Medulla oblongata (tissue), 1 donor: ENCODE data around the gene GSE1.
"Not testable (repeated sequence)": the region's sequence is repeated elsewhere in the genome, so short reads cannot be mapped to it uniquely, and the experiment has no call there.

Source experiments
- DNase-seq: peaks from one replicate; pipeline ENCODE4 v3.0.0-alpha.2; 2015; ENCODE audit errors: extremely low spot score

Gene GSE1

GRCh38 chr16:85589688-85590505 lies 23.2 kb upstream of the GSE1 start:
- DNase-seq = no peak

GRCh38 chr16:85590506-85590832 lies 22.7 kb upstream of the GSE1 start:
- DNase-seq = no peak

- DNase-seq = no peak
Measured at GRCh38 chr16:85591381-85591780, 21.7 kb upstream of the GSE1 start.

- DNase-seq = not testable (repeated sequence)
Measured at GRCh38 chr16:85592277-85592676, 20.8 kb upstream of the GSE1 start.

GRCh38 chr16:85592700-85593493 lies 20.2 kb upstream of the GSE1 start:
- DNase-seq = no peak

GRCh38 chr16:85593494-85594221 lies 19.5 kb upstream of the GSE1 start:
- no peak for DNase-seq

- DNase-seq = no peak
Measured at GRCh38 chr16:85594273-85594977, 18.7 kb upstream of the GSE1 start.

GRCh38 chr16:85594978-85595661 lies 18.0 kb upstream of the GSE1 start:
- no peak for DNase-seq

- DNase-seq = no peak
Measured at GRCh38 chr16:85595812-85596502, 17.2 kb upstream of the GSE1 start.

- DNase-seq = no peak
Measured at GRCh38 chr16:85598141-85598540, 15.0 kb upstream of the GSE1 start.

GRCh38 chr16:85600078-85600477 lies 13.0 kb upstream of the GSE1 start:
- no peak for DNase-seq

GRCh38 chr16:85600530-85601271 lies 12.4 kb upstream of the GSE1 start:
- no peak for DNase-seq

GRCh38 chr16:85601272-85601639 lies 11.9 kb upstream of the GSE1 start:
- no peak for DNase-seq

GRCh38 chr16:85601730-85602401 lies 11.3 kb upstream of the GSE1 start:
- DNase-seq = peak; percentile 49

- no peak for DNase-seq
Measured at GRCh38 chr16:85602402-85603202, 10.5 kb upstream of the GSE1 start.

GRCh38 chr16:85603203-85603755 lies 9.8 kb upstream of the GSE1 start:
- DNase-seq = no peak

- DNase-seq = no peak
Measured at GRCh38 chr16:85604145-85604705, 8.9 kb upstream of the GSE1 start.
